ENCODE measurements around the gene CTBP1. TPM values are rescaled to one million over a fixed set of nuclear protein-coding genes. Genes with fewer than 3 reads are reported as not detected.

The CTBP1 gene
- total and polyA plus RNA-seq, 2 experiments from 2014 or later = 74.0 to 192 TPM

DNA sequence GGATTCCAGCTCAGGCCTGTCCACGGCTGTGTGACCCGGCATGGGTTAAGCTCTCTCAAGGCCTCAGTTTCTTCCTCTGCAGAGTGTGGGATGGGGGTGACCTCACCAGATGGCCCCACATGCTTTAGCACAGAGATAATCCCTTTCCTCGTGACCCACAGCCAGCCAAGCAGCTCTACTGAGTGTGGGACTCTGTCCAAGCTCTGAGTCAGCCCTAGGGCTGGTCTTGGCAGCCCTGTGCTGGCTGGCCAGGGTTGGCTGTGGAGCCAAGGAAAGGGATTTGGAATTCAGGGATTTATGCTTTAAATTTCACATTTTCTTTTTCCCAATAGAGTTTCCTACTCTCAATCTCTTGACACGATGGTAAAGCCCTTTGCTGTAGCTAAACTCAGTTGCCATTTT is 56.8 kb downstream of the CTBP1 start:
- H3K36me3 ChIP-seq (ENCODE audit: insufficient read depth) = no peaks in the 10 kb centered on the region
- no peak overlapping the region for H2AFZ ChIP-seq
- H4K20me1 ChIP-seq (replicated peaks; ENCODE audit: insufficient read depth) = no peaks in the 10 kb centered on the region
- H3K79me2 ChIP-seq (replicated peaks; ENCODE audit: insufficient read depth) = no peaks in the 10 kb centered on the region
- H3K9me2 ChIP-seq (ENCODE audit: insufficient read depth) = no peaks in the 10 kb centered on the region
- no peak overlapping the region for H3K27ac Mint-ChIP-seq
- peaks cover 2% of the 10 kb centered on the region; the same call in 1 of the 3 replicates for H3K9me3 Mint-ChIP-seq
- no peak overlapping the region for H3K4me3 ChIP-seq
- H3K27me3 Mint-ChIP-seq (ENCODE audit: insufficient read depth, low read depth, poor library complexity) = peaks cover 6% of the 10 kb centered on the region
- H3K27ac ChIP-seq (ENCODE audit: low read depth) = no peak overlapping the region
- H3K4me1 Mint-ChIP-seq = no peaks in the 10 kb centered on the region
- TF ChIP-seq, protein P1, sequence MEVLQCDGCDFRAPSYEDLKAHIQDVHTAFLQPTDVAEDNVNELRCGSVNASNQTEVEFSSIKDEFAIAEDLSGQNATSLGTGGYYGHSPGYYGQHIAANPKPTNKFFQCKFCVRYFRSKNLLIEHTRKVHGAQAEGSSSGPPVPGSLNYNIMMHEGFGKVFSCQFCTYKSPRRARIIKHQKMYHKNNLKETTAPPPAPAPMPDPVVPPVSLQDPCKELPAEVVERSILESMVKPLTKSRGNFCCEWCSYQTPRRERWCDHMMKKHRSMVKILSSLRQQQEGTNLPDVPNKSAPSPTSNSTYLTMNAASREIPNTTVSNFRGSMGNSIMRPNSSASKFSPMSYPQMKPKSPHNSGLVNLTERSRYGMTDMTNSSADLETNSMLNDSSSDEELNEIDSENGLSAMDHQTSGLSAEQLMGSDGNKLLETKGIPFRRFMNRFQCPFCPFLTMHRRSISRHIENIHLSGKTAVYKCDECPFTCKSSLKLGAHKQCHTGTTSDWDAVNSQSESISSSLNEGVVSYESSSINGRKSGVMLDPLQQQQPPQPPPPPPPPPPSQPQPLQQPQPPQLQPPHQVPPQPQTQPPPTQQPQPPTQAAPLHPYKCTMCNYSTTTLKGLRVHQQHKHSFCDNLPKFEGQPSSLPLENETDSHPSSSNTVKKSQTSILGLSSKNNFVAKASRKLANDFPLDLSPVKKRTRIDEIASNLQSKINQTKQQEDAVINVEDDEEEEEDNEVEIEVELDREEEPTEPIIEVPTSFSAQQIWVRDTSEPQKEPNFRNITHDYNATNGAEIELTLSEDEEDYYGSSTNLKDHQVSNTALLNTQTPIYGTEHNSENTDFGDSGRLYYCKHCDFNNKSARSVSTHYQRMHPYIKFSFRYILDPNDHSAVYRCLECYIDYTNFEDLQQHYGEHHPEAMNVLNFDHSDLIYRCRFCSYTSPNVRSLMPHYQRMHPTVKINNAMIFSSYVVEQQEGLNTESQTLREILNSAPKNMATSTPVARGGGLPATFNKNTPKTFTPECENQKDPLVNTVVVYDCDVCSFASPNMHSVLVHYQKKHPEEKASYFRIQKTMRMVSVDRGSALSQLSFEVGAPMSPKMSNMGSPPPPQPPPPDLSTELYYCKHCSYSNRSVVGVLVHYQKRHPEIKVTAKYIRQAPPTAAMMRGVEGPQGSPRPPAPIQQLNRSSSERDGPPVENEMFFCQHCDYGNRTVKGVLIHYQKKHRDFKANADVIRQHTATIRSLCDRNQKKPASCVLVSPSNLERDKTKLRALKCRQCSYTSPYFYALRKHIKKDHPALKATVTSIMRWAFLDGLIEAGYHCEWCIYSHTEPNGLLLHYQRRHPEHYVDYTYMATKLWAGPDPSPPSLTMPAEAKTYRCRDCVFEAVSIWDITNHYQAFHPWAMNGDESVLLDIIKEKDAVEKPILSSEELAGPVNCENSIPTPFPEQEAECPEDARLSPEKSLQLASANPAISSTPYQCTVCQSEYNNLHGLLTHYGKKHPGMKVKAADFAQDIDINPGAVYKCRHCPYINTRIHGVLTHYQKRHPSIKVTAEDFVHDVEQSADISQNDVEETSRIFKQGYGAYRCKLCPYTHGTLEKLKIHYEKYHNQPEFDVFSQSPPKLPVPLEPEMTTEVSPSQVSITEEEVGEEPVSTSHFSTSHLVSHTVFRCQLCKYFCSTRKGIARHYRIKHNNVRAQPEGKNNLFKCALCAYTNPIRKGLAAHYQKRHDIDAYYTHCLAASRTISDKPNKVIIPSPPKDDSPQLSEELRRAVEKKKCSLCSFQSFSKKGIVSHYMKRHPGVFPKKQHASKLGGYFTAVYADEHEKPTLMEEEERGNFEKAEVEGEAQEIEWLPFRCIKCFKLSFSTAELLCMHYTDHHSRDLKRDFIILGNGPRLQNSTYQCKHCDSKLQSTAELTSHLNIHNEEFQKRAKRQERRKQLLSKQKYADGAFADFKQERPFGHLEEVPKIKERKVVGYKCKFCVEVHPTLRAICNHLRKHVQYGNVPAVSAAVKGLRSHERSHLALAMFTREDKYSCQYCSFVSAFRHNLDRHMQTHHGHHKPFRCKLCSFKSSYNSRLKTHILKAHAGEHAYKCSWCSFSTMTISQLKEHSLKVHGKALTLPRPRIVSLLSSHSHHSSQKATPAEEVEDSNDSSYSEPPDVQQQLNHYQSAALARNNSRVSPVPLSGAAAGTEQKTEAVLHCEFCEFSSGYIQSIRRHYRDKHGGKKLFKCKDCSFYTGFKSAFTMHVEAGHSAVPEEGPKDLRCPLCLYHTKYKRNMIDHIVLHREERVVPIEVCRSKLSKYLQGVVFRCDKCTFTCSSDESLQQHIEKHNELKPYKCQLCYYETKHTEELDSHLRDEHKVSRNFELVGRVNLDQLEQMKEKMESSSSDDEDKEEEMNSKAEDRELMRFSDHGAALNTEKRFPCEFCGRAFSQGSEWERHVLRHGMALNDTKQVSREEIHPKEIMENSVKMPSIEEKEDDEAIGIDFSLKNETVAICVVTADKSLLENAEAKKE (CRISPR knock-in tag; IDR thresholded peaks at IDR 0.05) = no peak
- TF ChIP-seq NANOG (IDR thresholded peaks at IDR 0.05; ENCODE audit: borderline replicate concordance) = no peak
- no peak for TF ChIP-seq EZH2 (IDR thresholded peaks at IDR 0.05; ENCODE audit: low read depth, unreplicated experiment)
- no peak for TF ChIP-seq CREB1 (CRISPR knock-in tag; IDR thresholded peaks at IDR 0.05; ENCODE audit: low read depth)
- TF ChIP-seq, protein P2, sequence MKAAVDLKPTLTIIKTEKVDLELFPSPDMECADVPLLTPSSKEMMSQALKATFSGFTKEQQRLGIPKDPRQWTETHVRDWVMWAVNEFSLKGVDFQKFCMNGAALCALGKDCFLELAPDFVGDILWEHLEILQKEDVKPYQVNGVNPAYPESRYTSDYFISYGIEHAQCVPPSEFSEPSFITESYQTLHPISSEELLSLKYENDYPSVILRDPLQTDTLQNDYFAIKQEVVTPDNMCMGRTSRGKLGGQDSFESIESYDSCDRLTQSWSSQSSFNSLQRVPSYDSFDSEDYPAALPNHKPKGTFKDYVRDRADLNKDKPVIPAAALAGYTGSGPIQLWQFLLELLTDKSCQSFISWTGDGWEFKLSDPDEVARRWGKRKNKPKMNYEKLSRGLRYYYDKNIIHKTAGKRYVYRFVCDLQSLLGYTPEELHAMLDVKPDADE (IDR thresholded peaks at IDR 0.05) = no peak
- no peak for TF ChIP-seq ZNF331 (CRISPR knock-in tag; IDR thresholded peaks at IDR 0.05; ENCODE audit: low read depth)
- DNase-seq (ENCODE audit: low spot score) (no peak), ATAC-seq (no peak)
- H3K4me1 ChIP-seq (ENCODE audit: insufficient read depth) = no peaks in the 10 kb centered on the region
- H3K4me3 Mint-ChIP-seq = no peak overlapping the region
- no peak overlapping the region for H3K4me2 ChIP-seq
- no peaks in the 10 kb centered on the region for H3F3A ChIP-seq (replicated peaks; ENCODE audit: low read depth)
- H3K36me3 Mint-ChIP-seq (ENCODE audit: low read depth) = no peaks in the 10 kb centered on the region
- no peaks in the 10 kb centered on the region for H3K27me3 ChIP-seq (ENCODE audit: insufficient read depth)

Measured in GM23338 (cell line).